Measurements from ENCODE around the gene EPHA4.

The EPHA4 gene

GRCh38 chr2:221529177-221529942 lies 42.7 kb downstream of the EPHA4 start:
- Histone ChIP-seq H3K9ac (ENCODE audit: low read depth, low read length, poor library complexity, severe bottlenecking) (peak overlapping the region; percentile 56), H3K4me3 (ENCODE audit: low read length, poor library complexity, severe bottlenecking) (no peak overlapping the region), H3K9me2 (replicated peaks; ENCODE audit: low read depth, low read length) (no peaks in the 10 kb centered on the region), H2AFZ (ENCODE audit: low read length) (peak overlapping the region; percentile 24; the same call in 1 of the 2 replicates), H3K36me3 (ENCODE audit: insufficient read depth, low read length) (no peaks in the 10 kb centered on the region), H3K27me3 (ENCODE audit: insufficient read depth, low read length, poor library complexity, severe bottlenecking) (no peaks in the 10 kb centered on the region), H3K9me3 (ENCODE audit: insufficient read depth, low read depth, low read length) (no peaks in the 10 kb centered on the region), H3F3A (ENCODE audit: low read depth) (no peaks in the 10 kb centered on the region), H4K20me1 (ENCODE audit: insufficient read depth, low read length, poor library complexity, severe bottlenecking) (no peaks in the 10 kb centered on the region), H3K79me2 (ENCODE audit: insufficient read depth, low read length) (no peaks in the 10 kb centered on the region), H3K4me1 (ENCODE audit: insufficient read depth, low read length, poor library complexity, severe bottlenecking) (peaks cover 47% of the 10 kb centered on the region), H3K4me2 (ENCODE audit: low read depth, low read length, poor library complexity, severe bottlenecking) (peak overlapping the region; percentile 61)
- TF ChIP-seq EZH2phosphoT487 (IDR thresholded peaks at IDR 0.05; ENCODE audit: borderline replicate concordance) = no peak
- TF ChIP-seq, protein P1, sequence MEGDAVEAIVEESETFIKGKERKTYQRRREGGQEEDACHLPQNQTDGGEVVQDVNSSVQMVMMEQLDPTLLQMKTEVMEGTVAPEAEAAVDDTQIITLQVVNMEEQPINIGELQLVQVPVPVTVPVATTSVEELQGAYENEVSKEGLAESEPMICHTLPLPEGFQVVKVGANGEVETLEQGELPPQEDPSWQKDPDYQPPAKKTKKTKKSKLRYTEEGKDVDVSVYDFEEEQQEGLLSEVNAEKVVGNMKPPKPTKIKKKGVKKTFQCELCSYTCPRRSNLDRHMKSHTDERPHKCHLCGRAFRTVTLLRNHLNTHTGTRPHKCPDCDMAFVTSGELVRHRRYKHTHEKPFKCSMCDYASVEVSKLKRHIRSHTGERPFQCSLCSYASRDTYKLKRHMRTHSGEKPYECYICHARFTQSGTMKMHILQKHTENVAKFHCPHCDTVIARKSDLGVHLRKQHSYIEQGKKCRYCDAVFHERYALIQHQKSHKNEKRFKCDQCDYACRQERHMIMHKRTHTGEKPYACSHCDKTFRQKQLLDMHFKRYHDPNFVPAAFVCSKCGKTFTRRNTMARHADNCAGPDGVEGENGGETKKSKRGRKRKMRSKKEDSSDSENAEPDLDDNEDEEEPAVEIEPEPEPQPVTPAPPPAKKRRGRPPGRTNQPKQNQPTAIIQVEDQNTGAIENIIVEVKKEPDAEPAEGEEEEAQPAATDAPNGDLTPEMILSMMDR (conservative IDR thresholded peaks at IDR 0.05; ENCODE audit: low read length) = no peak

DNA sequence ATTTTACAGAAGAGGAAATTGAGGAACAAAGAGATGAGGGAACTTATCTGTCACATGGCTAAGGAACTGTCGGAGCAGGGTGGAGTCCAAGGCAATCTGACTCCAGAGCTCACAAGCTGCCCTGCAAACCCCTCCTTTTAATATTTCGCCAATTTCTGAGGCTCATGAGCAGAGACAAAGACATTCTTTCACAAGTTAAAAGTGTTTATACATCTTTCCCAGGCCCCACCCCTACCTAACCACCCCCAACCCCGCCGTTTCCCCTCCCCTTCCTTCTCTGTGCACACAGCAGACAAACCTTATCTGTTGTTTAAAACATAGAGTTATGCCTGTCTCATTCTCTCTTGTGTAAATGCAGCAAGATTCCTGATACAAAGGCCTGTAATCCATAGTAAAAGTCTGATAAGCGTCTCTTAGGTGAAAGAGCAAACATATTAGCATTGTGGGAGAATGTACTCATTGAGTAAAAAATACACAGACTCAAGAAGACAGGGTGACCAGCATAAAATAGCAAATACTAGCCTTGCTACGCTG lies 44.3 kb downstream of the EPHA4 start:
- Histone ChIP-seq H3K9ac (ENCODE audit: low read depth, low read length, poor library complexity, severe bottlenecking) (no peak overlapping the region), H3K9me2 (replicated peaks; ENCODE audit: low read depth, low read length) (no peaks in the 10 kb centered on the region), H3K4me3 (ENCODE audit: low read length, poor library complexity, severe bottlenecking) (peak overlapping the region; percentile 23), H3F3A (ENCODE audit: low read depth) (no peaks in the 10 kb centered on the region), H3K4me1 (ENCODE audit: insufficient read depth, low read length, poor library complexity, severe bottlenecking) (peaks cover 47% of the 10 kb centered on the region), H3K9me3 (ENCODE audit: insufficient read depth, low read depth, low read length) (no peaks in the 10 kb centered on the region), H3K27me3 (ENCODE audit: insufficient read depth, low read length, poor library complexity, severe bottlenecking) (no peaks in the 10 kb centered on the region), H3K4me2 (ENCODE audit: low read depth, low read length, poor library complexity, severe bottlenecking) (peak overlapping the region; percentile 46), H2AFZ (ENCODE audit: low read length) (peak overlapping the region; percentile 75), H4K20me1 (ENCODE audit: insufficient read depth, low read length, poor library complexity, severe bottlenecking) (no peaks in the 10 kb centered on the region), H3K79me2 (ENCODE audit: insufficient read depth, low read length) (no peaks in the 10 kb centered on the region), H3K36me3 (ENCODE audit: insufficient read depth, low read length) (no peaks in the 10 kb centered on the region)
- TF ChIP-seq, protein P1 (conservative IDR thresholded peaks at IDR 0.05; ENCODE audit: low read length) = no peak
- no peak for TF ChIP-seq EZH2phosphoT487 (IDR thresholded peaks at IDR 0.05; ENCODE audit: borderline replicate concordance)

DNA sequence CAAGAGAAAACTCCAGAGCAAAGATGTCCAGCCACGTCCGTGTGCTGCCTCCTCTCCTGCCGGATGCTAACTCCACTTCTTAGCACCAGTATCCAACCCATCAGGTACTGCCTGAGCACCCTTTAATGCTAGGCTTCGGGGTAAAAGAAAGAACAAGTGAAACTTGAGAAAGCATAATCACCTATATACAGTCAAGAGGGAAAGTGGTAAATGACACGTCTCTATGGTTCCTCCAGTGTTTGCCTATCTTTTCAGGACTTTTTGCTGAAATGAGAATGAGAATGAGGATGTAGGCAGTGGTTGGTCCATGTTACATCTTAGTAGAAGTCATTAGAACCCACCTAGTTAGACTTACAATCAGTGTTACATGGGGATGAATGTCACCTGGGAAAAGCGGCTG lies 47.9 kb downstream of the EPHA4 start:
- Histone ChIP-seq H4K20me1 (ENCODE audit: insufficient read depth, low read length, poor library complexity, severe bottlenecking) (no peaks in the 10 kb centered on the region), H3F3A (ENCODE audit: low read depth) (peaks cover 4% of the 10 kb centered on the region; the same call in 1 of the 2 replicates), H3K4me1 (ENCODE audit: insufficient read depth, low read length, poor library complexity, severe bottlenecking) (peaks cover 47% of the 10 kb centered on the region), H3K9ac (ENCODE audit: low read depth, low read length, poor library complexity, severe bottlenecking) (no peak overlapping the region), H3K36me3 (ENCODE audit: insufficient read depth, low read length) (no peaks in the 10 kb centered on the region), H3K4me2 (ENCODE audit: low read depth, low read length, poor library complexity, severe bottlenecking) (no peak overlapping the region), H3K9me2 (replicated peaks; ENCODE audit: low read depth, low read length) (no peaks in the 10 kb centered on the region), H3K9me3 (ENCODE audit: insufficient read depth, low read depth, low read length) (no peaks in the 10 kb centered on the region), H3K79me2 (ENCODE audit: insufficient read depth, low read length) (no peaks in the 10 kb centered on the region), H3K27me3 (ENCODE audit: insufficient read depth, low read length, poor library complexity, severe bottlenecking) (no peaks in the 10 kb centered on the region), H3K4me3 (ENCODE audit: low read length, poor library complexity, severe bottlenecking) (no peak overlapping the region), H2AFZ (ENCODE audit: low read length) (no peak overlapping the region)
- no peak for TF ChIP-seq EZH2phosphoT487 (IDR thresholded peaks at IDR 0.05; ENCODE audit: borderline replicate concordance)
- TF ChIP-seq, protein P1 (conservative IDR thresholded peaks at IDR 0.05; ENCODE audit: low read length) = no peak

Data from Loucy (cell line).